Uterus (tissue), 2 donors: ENCODE data around the gene ESPN.

Experiments used
- POLR2A ChIP-seq, 2 donors: fragments of 450-650 bp; IDR thresholded peaks; one replicate each; pipeline ENCODE4 v1.6.1; 2016; ENCODE audit warnings: antibody characterized with exemption in 2 of 2, mild to moderate bottlenecking in 1 of 2, moderate library complexity in 1 of 2
- TF ChIP-seq, protein P1 (sequence below), 4 experiments: fragments of 200-600 bp in 2 of 4; fragments of 450-650 bp in 2 of 4; sonication (generic) in 2 of 4; IDR thresholded peaks; one replicate each; pipeline ENCODE4 v1.5.1; 2016 to 2019; ENCODE audit warnings: antibody characterized with exemption in 4 of 4, mild to moderate bottlenecking in 2 of 4, moderate library complexity in 1 of 4

DNA sequence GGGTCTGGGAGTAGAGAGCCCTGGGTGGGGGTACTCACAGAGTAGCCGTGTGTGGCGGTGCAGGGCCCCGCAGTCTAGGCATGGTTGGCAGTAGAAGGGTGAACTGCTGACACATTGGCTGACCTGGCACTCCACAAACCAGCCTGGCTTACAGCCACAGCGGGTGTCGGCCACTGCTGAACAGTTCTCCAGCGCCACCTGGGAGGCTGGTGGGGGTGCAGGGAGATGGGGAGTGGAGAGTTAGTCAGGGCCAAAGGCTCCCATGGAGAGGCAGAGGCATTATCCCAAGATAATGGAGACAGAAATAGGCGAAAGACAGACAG is 39.9 kb downstream of the ESPN start:
- TF ChIP-seq POLR2A (IDR thresholded peaks at IDR 0.05), result no peak
- TF ChIP-seq, protein P1, sequence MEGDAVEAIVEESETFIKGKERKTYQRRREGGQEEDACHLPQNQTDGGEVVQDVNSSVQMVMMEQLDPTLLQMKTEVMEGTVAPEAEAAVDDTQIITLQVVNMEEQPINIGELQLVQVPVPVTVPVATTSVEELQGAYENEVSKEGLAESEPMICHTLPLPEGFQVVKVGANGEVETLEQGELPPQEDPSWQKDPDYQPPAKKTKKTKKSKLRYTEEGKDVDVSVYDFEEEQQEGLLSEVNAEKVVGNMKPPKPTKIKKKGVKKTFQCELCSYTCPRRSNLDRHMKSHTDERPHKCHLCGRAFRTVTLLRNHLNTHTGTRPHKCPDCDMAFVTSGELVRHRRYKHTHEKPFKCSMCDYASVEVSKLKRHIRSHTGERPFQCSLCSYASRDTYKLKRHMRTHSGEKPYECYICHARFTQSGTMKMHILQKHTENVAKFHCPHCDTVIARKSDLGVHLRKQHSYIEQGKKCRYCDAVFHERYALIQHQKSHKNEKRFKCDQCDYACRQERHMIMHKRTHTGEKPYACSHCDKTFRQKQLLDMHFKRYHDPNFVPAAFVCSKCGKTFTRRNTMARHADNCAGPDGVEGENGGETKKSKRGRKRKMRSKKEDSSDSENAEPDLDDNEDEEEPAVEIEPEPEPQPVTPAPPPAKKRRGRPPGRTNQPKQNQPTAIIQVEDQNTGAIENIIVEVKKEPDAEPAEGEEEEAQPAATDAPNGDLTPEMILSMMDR (IDR thresholded peaks at IDR 0.05), result no peak
